HUES64 (cell line): ENCODE data around the gene POLR1A. TPM values are rescaled to one million over a fixed set of nuclear protein-coding genes. Genes with fewer than 3 reads are reported as not detected.

Experiments used
- H3K27ac ChIP-seq: 2 replicates; pipeline ENCODE4 v1.7.0; 2013; ENCODE audit warnings: low read depth, low read length, inconsistent platforms
- H3K27me3 ChIP-seq: 2 replicates; pipeline ENCODE4 v1.6.1; 2013; ENCODE audit warnings: mild to moderate bottlenecking, low read length; ENCODE audit not compliant: insufficient read depth
- H3K36me3 ChIP-seq: 2 replicates; pipeline ENCODE4 v1.6.1; 2013; ENCODE audit warnings: mild to moderate bottlenecking, low read length; ENCODE audit not compliant: insufficient read depth
- H3K4me1 ChIP-seq: 2 replicates; pipeline ENCODE4 v1.6.1; 2013; ENCODE audit warnings: mild to moderate bottlenecking, low read length, moderate library complexity; ENCODE audit not compliant: insufficient read depth
- H3K4me3 ChIP-seq: 2 replicates; pipeline ENCODE4 v1.5.1; 2013; ENCODE audit warnings: mild to moderate bottlenecking, low read length, moderate library complexity
- H3K9ac ChIP-seq: 2 replicates; pipeline ENCODE4 v1.6.1; 2013; ENCODE audit warnings: mild to moderate bottlenecking, low read depth, low read length
- H3K9me3 ChIP-seq: 2 replicates; pipeline ENCODE4 v1.6.1; 2013; ENCODE audit warnings: low read depth, low read length; ENCODE audit not compliant: insufficient read depth
- WGBS: fragments of 150-250, 120-280 bp; methylation state at CpG from one replicate; pipeline ENCODE4 v1.1.7; 2013; ENCODE audit warnings: missing lambda C conversion rate; 5-methylcytosine and 5-hydroxymethylcytosine counted together
- polyA plus RNA-seq, 2 experiments: library from polyadenylated mRNA; stranded (reverse); fragments of 50-300 nt; gene quantifications; one replicate each; pipeline ENCODE4 v1.2.3, GENCODE V29; 2013

The POLR1A gene
- polyA plus RNA-seq (2013, experiment 1 of 2): 26.3 TPM
- polyA plus RNA-seq (2013, experiment 2 of 2): 21.2 TPM

DNA sequence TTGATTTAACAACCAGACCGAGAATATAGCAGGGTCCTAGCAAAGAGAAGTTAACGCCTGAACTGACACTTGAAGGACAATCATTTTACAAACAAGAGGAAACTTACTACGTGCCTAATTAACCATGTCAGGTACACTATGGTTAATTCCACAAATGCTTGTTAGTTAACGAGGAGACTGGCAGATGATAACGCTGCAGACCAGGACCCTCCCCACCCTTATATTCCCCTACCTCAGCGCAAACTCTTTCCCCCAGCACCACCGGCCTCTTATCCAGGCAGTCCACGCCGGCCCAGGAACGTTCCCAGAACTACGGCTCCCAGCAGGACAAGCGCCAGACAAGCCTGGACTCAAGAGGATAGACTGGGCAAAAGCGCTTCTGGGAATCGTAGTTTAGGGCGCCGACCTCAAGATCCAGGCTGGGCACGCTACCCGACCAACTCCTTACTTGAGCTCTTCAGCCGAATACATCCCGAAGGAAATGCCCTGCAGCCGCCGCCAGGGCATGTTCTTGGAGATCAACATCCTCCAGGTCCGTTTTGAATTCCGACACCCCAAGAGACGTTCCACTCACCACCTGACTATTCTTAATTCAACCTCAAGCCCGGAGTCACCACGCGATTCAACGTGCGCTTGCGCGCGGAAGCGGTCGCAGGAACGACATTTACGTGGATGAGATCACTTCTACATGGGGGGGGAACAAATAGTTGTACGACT, at the start of gene POLR1A:
POLR1A (minus strand) TSS at position 635 of the 717 bp plus-strand sequence; CDS start at position 525, 110 bp downstream.
- Histone ChIP-seq H3K27ac (peak within 1 kb of the TSS; percentile 83), H3K9ac (peak within 1 kb of the TSS; percentile 95), H3K36me3 (peaks cover 67% of the 10 kb centered on the region)

DNA sequence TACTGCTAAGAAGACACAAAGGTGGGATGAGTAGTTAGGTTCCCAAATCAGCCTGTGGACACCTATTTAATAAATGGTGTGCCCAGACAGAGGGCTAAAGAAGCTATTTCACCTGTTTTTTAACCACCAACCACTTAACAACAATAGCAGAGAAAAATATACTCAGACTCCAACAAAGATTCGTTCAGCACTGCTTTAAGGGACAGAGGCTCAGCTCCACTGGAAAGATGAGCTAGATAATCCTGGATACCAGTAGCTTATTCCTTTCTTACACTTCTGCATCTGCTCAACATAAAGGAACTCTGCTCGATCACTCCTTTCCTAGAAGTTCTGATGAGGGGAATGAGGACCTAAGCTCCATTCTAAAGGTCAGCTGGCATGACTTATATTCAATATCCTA, 44.8 kb upstream of the POLR1A start:
- H3K4me3 ChIP-seq: no peak overlapping the region
- H3K9me3 ChIP-seq: no peaks in the 10 kb centered on the region
- no peak overlapping the region for H3K9ac ChIP-seq
- 98% methylated on average over 2 of the region's 2 CpGs for WGBS
- H3K36me3 ChIP-seq: peaks cover 92% of the 10 kb centered on the region
- H3K27me3 ChIP-seq: no peaks in the 10 kb centered on the region
- H3K4me1 ChIP-seq: no peaks in the 10 kb centered on the region
- no peak overlapping the region for H3K27ac ChIP-seq

More for the DNA sequence above, at the start of gene POLR1A:
- no peaks in the 10 kb centered on the region for H3K9me3 ChIP-seq
- under 1% methylated on average over 37 of the region's 38 CpGs for WGBS
- no peaks in the 10 kb centered on the region for H3K27me3 ChIP-seq
- H3K4me1 ChIP-seq: peaks cover 13% of the 10 kb centered on the region
- peak within 1 kb of the TSS; percentile 83 for H3K4me3 ChIP-seq

DNA sequence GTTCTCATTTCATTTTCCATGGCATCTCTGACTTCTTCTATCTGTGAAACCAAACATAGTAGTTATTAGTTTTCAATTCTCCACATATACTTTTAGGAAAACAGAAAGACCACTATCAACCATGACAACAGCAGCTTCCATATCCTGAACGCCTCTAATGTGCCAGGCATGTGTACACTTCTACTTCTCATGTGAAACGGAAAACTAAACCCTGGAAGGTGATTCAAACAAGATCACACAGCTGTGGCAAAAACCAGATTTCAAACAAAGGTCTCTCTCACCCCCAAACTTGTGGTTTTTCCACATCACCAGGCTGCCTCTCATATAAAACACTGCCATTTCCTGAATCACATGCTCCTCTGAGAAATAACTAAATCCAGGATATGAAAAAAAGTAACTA, 42.1 kb upstream of the POLR1A start:
- H3K9ac ChIP-seq: no peak overlapping the region
- peaks cover 96% of the 10 kb centered on the region for H3K36me3 ChIP-seq
- no peak overlapping the region for H3K27ac ChIP-seq
- no peaks in the 10 kb centered on the region for H3K4me1 ChIP-seq
- H3K4me3 ChIP-seq: no peak overlapping the region
- no peaks in the 10 kb centered on the region for H3K9me3 ChIP-seq
- H3K27me3 ChIP-seq: no peaks in the 10 kb centered on the region
- 93% methylated on average over 2 of the region's 2 CpGs for WGBS

DNA sequence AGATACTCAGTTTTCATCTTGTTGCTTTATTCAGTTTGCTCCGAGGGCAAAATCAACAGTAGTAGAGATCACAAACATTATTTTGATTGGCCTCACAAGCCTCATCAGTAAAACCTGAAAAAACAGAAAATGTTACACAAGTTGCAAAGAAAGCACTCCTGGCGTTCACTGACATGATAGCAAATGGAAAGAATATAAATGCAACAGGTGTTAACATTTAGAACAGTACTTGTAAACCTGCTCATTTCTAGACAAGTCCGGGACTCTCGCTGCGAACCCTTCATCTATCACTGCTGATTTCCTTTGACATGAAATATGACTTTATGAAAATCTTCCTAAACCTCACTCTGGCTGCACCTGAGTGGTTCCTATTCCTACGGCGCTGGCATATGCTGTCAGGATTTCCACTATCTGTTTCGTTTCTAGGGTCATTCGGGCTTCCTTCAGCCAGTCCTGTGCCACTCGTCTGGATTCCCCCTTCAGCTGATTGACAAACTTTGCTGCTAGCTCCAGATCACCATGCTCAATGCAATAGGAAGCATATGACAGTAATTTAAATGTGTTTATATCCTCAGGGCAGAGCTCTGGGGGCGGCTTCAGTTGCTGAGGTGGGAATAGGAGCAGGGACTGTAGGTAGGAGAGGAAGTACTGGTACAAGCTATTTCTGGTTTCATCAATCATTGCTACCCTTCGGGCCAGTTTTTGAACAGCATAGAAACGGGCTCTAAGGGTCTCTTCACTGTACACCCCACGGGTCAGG, 38.4 kb upstream of the POLR1A start:
- H3K36me3 ChIP-seq: peaks cover 96% of the 10 kb centered on the region
- H3K27ac ChIP-seq: no peak overlapping the region
- no peaks in the 10 kb centered on the region for H3K9me3 ChIP-seq
- no peak overlapping the region for H3K9ac ChIP-seq
- H3K4me3 ChIP-seq: no peak overlapping the region
- 95% methylated on average over 14 of the region's 14 CpGs for WGBS
- H3K27me3 ChIP-seq: no peaks in the 10 kb centered on the region
- no peaks in the 10 kb centered on the region for H3K4me1 ChIP-seq

DNA sequence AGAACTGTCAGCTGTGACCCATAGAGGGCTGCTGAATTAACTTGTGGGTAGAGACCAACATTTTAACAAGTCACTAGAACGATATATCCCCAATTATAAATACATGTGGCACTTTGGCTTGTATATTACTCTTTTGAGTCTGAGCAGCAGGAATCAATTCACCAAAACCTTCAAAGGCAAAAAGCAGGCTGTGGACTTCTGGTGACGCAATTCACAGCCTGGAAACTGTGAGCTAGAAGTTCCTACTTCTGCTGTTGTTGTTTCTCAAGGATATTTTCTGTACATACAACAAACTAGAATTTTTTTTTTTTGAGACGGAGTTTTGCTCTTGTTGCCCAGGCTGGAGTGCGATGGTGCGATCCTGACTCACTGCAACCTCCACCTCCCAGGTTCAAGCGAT, 37.6 kb upstream of the POLR1A start:
- no peaks in the 10 kb centered on the region for H3K4me1 ChIP-seq
- H3K9ac ChIP-seq: no peak overlapping the region
- peaks cover 96% of the 10 kb centered on the region for H3K36me3 ChIP-seq
- H3K27me3 ChIP-seq: no peaks in the 10 kb centered on the region
- WGBS: 92% methylated on average over 6 of the region's 6 CpGs
- no peak overlapping the region for H3K27ac ChIP-seq
- no peaks in the 10 kb centered on the region for H3K9me3 ChIP-seq
- no peak overlapping the region for H3K4me3 ChIP-seq

DNA sequence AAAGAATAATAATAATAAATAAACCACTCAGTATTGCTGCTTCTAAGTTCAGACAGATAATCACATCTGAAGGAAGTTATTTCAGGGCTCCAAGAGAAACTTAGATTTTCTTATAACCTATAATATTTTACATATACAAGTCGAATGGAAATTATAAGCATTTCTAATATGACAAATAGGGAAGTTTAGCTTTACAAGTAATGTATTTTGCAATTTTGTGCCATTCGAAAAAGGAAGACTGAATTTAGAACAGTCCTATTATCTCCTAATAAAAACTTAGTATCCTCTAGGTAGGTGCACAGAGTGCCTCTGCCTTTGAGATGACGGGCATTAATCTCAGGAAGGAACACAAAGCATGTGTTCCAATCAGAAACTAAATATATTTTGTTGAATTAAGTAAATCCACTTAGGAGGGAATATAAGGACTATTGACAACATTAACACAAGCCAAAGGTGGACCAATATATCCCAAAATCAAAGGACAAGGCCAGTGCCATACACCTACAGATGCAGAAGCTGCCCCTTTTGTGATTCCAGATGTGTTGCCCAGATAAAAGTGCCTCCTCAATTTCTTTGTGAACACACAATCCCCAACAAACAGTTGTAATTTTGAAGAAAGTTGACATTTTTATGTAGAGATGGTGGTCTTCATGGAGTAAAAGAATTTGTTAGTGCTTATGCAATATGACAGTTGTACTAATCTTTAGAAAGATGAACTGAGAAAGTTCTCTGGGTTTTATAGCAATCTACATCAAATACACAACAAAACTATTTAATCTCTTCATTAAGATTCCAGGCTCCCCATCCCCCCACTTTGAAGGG, 37.0 kb upstream of the POLR1A start:
- H3K27ac ChIP-seq: no peak overlapping the region
- H3K9ac ChIP-seq: no peak overlapping the region
- H3K4me1 ChIP-seq: no peaks in the 10 kb centered on the region
- H3K4me3 ChIP-seq: no peak overlapping the region
- H3K9me3 ChIP-seq: no peaks in the 10 kb centered on the region
- peaks cover 96% of the 10 kb centered on the region for H3K36me3 ChIP-seq
- 100% methylated on average over 2 of the region's 3 CpGs for WGBS
- no peaks in the 10 kb centered on the region for H3K27me3 ChIP-seq

DNA sequence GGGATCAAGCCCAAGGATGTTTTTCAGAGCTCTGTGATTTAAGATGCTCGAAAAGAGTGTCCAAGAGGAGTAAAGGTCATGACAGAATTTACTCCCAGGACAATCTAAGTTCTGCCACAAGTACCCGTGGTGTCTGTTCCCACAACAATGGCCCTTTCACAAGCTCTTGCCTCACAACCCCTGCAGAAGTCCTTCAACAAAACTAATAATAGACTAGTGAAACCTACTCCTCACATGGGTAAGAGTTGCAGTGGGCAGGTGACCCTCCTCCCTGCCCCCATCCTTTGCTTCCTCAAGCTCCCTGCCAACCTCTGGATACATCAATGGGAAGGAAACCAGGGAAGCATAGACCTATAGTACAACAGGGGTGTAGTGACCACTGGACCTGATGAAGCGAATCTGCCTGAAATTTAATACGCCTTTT, 35.3 kb upstream of the POLR1A start:
- no peaks in the 10 kb centered on the region for H3K4me1 ChIP-seq
- no peaks in the 10 kb centered on the region for H3K27me3 ChIP-seq
- H3K9me3 ChIP-seq: no peaks in the 10 kb centered on the region
- no peak overlapping the region for H3K27ac ChIP-seq
- H3K36me3 ChIP-seq: peaks cover 96% of the 10 kb centered on the region
- H3K9ac ChIP-seq: no peak overlapping the region
- H3K4me3 ChIP-seq: no peak overlapping the region
- 96% methylated on average over 4 of the region's 4 CpGs for WGBS

DNA sequence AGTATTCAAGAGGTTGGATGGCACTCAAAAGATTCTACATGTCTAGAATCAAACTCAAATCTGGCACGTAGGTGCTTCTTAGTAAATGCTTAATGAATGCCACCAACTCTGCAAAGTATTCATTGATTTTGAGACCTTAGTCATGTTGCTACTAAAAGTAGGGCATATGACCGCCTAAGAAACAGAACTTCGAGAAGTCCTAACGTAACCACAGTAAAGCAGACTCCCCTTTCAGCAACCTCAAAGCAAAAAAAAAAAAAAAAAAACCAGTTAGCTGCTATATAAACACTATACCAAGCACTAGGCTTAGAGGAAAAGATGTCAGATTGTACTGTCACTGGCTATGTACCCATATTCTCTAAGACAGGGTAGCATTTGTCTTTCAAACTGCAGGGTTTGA, 34.3 kb upstream of the POLR1A start:
- H3K9me3 ChIP-seq: no peaks in the 10 kb centered on the region
- H3K27me3 ChIP-seq: no peaks in the 10 kb centered on the region
- H3K4me3 ChIP-seq: no peak overlapping the region
- 95% methylated on average over 4 of the region's 4 CpGs for WGBS
- H3K27ac ChIP-seq: no peak overlapping the region
- no peak overlapping the region for H3K9ac ChIP-seq
- peaks cover 96% of the 10 kb centered on the region for H3K36me3 ChIP-seq
- no peaks in the 10 kb centered on the region for H3K4me1 ChIP-seq

DNA sequence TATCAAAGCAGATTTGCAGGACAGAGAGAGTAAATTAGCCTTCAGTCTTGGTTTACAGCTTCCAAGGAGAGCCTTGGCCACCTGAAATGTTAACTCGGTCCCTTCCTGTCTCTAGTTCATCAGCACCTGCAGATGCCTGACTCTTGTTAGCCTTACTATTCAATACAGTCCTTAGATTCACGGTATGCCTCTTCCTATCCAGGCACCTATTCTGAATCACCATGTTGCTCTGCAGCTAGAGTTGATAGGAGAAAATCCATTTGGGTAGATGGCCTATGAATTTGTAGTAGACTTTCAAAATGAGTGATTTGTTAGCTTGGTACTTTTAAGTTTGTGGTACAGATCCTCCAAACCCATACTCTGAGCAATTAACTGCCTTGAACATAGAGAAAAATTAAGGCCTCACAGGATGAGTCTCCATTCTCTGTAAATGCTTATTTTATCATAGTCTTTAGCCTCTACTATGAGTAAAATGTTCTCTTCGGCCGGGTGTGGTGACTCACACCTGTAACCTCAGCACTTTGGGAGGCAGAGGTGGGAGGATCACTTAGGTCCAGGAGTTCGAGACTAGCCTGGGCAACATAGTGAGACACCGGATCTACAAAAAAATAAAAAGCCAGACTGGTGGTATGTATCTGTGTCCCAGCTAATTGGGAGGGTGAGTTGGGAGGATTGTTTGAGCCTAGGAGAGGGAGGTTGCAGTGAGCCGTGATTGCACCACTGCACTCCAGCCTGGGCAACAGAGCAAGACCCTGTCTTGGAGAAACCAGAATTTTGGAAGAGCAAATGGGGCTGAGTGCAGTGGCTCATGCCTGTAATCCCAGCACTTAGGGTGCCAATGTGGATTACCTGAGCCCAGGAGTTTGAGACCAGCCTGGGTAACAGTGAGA, 33.3 kb upstream of the POLR1A start:
- peaks cover 96% of the 10 kb centered on the region for H3K36me3 ChIP-seq
- no peak overlapping the region for H3K9ac ChIP-seq
- H3K4me3 ChIP-seq: no peak overlapping the region
- no peak overlapping the region for H3K27ac ChIP-seq
- no peaks in the 10 kb centered on the region for H3K9me3 ChIP-seq
- no peaks in the 10 kb centered on the region for H3K4me1 ChIP-seq
- 94% methylated on average over 7 of the region's 7 CpGs for WGBS
- H3K27me3 ChIP-seq: no peaks in the 10 kb centered on the region

DNA sequence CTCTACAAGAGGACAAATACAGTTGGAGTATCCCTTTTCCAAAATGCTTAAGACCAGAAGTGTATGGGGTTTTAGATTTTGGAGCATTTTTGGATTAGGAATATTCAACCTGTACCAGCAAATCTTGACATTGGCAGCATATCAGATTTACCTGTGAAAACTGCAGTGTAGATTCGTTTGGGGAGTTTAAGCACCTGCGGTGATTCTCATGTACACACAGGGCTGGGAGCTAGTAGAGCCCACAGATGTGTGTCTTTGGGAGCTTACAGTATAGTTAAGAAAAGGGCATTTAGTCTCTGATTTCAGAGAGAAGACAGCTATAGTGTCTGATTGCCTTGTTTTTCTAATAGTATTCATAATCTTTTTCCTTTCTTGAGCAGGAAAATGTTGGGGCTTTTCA, 30.5 kb upstream of the POLR1A start:
- H3K4me1 ChIP-seq: no peaks in the 10 kb centered on the region

More for the DNA sequence above, 30.5 kb upstream of the POLR1A start:
- 86% methylated on average over 2 of the region's 2 CpGs for WGBS
- Histone ChIP-seq H3K27ac (no peak overlapping the region), H3K9ac (no peak overlapping the region), H3K36me3 (peaks cover 100% of the 10 kb centered on the region), H3K27me3 (no peaks in the 10 kb centered on the region), H3K4me3 (no peak overlapping the region), H3K9me3 (no peaks in the 10 kb centered on the region)
